ENCODE measurements around the gene AASDH.

AASDH gene

DNA sequence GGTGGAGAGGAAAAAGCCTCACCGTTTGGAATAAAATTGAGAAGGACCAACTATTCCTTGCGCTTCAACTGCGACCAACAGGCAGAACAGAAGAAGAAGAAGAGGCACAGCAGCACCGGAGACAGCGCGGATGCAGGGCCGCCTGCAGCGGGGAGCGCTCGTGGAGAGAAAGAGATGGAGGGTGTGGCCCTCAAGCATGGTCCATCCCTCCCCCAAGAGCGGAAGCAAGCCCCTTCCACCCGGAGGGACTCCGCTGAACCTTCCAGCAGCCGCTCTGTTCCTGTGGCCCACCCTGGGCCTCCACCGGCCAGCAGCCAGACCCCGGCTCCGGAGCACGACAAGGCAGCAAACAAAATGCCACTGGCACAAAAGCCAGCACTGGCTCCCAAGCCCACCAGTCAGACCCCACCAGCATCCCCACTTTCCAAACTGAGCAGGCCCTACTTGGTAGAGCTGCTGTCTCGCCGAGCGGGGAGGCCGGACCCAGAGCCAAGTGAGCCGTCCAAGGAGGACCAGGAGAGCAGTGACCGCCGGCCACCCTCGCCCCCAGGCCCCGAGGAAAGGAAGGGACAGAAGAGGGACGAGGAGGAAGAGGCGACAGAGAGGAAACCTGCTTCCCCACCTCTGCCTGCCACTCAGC lies 71.2 kb downstream of the AASDH start:
- DNase-seq, result no peak

DNA sequence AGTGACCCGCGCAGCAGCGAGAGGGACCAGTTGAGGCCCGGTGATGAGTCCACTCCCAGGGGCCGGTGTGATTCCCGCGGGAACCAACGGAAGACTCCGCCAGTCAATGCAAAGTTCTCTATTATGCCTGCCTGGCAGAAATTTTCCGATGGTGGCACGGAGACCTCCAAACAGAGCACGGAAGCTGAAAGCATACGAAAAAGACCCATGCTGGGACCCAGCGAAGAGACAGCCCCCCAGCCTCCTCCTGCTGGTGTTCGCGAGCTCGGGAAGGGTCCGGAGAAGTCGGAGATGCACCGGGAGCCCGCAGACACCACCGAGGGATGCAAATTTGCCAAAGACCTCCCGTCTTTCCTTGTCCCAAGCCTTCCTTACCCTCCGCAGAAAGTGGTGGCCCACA lies 71.7 kb downstream of the AASDH start:
- no peak for DNase-seq

DNA sequence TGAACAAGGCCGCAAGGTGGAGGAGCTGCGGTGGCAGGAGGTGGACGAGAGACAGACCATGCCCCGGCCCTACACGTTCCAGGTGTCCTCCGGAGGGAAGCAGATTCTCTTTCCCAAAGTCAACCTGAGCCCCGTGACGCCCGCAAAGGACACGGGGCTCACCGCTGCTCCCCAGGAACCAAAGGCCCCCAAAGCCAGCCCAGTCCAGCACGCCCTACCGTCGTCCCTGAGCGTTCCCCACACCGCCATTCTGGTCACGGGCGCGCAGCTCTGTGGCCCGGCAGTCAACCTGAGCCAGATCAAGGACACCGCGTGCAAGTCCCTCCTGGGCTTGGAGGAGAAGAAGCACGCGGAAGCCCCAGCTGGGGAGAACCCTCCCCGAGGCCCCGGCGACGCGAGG lies 72.2 kb downstream of the AASDH start:
- DNase-seq, result no peak

DNA sequence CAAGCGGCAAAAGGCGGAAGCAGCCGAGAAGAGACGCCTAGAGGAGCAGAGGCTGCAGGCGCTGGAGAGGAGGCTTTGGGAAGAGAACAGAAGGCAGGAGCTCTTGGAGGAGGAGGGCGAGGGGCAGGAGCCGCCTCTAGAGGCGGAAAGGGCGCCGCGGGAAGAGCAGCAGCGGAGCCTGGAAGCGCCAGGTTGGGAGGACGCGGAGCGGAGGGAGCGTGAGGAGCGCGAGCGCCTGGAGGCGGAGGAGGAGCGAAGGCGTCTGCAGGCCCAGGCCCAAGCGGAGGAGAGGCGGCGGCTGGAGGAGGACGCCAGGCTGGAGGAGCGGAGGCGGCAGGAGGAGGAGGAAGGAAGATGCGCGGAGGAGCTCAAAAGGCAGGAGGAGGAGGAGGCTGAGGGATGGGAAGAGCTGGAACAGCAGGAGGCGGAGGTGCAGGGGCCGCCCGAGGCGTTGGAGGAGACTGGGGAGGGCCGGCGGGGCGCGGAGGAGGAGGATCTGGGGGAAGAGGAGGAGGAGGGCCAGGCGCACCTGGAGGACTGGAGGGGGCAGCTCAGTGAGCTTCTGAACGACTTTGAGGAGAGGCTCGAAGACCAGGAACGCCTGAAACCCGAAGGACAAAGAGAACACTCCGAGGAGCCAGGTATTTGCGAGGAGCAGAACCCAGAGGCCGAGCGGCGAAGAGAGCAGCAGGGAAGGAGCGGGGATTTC lies 72.9 kb downstream of the AASDH start:
- no peak for DNase-seq

DNA sequence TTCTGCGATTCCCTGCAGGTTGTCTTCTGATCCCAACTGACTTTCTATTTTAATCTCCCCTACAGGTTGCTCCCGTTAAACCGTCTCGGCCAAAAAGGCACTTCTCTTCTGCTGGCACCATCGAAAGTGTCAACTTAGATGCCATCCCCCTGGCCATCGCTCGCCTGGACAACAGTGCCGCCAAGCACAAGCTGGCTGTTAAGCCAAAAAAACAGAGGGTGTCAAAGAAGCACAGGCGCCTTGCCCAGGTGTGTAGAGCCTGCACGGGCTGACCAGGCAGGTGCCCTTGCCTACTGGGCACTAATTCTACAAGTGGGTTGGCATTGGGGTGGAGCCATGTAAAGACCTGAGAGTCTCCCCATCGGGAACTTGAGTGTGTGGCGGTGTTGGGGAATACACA lies 74.2 kb downstream of the AASDH start:
- no peak for DNase-seq

DNA sequence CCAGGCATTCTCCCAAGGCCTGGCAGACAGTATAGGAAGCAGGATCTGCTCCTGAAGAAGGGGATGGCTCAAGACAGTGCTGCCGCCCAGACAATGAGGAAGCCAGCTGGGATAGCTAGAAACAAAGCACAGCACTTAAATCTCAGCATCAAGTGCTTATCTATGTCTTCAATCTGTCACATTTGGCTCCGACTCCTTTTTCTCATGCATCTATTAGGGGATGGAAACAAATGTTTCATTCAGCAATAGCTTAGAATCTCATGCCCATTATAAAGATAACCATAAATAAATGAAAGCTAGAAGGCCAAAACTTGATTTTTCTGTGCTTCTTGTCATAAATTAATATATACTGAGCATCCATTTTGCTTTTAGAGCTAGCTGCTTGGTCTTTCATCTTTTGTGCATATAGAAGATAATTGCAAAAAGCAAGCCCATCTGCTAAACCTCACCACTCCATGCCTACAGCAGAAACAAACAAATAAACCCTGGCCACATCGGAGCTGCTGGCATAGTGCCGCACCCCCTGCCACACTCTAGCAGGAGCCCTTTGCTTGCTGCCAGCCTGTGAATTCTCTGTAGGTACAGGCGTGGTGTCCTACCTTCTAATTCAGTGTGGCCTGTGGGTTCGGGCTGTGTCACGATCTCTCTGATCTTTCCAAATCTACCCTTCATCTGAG lies 75.9 kb downstream of the AASDH start:
- DNase-seq, result no peak

DNA sequence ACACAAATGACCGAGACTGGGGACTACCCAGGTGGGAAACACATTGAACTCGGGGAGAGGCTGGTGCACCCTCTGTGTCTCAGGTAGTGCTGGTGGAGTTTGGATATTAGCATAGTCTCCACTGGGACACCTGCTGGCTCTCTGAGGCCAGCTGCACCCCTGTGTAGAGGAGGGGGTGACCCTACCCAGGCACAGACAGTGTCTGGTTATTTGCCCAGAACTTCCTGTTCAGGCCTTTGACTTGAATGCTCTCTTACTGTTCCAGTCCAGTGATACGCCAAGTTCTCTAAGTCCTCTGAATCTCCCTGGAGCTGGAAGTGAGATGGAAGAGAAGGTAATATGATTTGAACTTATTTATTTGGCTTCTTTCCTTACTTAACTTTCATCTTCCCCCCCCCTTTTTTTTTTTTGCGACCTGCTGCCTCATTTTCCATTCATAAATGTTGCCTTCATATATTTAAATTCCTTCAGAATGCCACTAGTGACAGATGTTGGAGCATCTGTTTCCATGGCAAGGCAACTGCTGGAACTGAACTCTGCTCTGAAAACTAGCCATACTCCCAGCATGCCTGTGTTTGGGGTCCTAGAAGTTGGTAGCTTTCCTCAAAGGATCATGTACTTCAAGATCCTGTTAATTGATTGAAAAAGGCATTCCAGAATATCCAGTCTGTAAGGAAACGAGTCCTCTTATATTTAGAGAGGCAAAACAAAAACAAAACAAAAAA lies 76.7 kb downstream of the AASDH start:
- DNase-seq, result no peak

DNA sequence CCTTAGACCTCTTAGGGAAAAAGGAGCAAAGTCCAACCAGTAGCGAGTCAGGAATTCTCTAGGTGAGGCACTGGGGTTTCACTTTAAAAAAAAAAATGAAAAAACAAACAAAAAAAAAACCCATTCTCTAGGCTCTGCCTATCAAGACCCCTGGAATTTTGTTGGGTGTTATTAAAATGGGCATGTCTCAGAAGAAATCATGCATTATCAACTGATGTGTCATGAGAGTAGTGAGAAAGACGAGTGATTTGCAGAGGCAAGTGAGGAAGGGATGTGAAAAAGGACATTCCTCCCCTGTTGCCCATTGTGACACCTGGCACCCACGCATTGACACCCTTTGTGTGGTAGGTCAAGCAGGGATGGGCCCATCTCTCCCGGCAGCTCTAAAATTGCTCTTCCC lies 78.9 kb downstream of the AASDH start:
- no peak for DNase-seq

DNA sequence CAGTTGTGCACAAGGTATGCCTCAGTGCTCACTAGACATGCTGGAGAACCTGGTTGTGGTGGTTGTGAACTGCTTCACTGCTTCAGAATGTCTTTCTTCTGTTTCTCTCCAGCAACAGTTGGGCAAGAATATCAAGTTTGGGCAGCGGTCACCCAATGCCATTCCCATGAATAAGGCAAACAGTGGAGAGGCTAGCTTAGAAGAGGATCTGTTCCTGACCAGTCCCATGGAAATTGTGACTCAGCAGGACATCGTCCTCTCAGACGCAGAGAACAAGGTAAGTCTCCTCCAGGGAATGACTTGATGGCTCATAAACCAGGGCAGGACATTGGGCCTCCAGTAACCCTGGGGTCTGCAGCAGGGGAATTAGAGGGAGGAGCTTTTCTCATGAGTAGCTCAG lies 79.9 kb downstream of the AASDH start:
- DNase-seq, result no peak

DNA sequence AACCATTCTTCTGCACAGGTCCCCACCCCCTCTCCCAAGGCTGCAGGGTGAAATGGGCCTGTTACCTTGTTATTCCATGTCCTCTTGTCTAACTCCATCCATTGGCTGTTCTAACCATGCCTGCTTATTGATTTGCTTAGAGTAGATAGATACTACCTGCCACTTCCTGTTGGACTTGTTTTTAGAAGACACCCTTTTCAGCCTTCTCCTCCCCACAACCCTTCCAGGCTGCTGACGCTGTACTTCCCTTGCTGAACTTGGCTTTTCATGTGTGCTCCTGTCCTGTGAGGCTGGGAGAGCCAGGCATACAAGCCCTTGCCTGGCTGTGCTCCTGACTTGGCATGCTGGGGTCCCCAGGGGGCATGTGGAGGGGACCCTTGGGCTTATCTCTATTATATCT lies 81.9 kb downstream of the AASDH start:
- DNase-seq, result no peak

DNA sequence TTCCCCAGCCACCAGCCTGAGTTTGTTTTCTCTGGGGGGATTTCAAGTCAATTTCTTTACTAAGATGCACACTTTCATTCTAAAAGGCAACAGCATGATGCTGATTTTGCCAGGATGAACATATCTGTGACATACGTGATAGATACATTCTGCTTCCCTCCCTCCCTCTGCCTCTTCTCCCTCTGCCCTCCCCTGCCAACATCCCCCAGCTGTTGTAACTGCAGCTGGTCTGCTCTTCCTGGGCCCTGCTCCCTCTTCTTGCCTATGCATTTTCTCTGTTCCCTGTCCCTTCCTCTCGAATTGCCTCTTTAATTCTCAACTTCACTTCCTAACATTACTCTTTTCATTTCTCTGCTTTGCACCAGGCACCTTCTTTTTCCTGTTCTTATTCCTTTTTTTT lies 83.4 kb downstream of the AASDH start:
- DNase-seq, result no peak

DNA sequence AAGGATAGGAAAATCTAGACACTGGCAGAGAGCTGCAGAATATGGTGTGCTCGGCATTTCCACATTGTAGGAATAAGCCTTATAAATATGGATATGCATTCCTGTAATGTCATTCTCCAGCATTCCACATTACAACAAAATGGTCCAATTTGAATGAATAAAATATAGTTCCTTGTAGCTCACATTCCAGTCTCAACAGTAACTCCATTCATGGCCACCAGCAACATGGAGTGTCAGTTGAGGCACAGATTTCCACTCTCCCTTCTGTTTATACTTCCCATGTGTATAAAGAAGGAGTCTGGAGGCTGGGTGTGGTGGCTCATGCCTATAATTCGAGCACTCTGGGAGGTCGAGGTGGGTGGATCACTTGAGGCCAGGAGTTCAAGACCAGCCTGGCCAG lies 84.5 kb downstream of the AASDH start:
- DNase-seq, result no peak

DNA sequence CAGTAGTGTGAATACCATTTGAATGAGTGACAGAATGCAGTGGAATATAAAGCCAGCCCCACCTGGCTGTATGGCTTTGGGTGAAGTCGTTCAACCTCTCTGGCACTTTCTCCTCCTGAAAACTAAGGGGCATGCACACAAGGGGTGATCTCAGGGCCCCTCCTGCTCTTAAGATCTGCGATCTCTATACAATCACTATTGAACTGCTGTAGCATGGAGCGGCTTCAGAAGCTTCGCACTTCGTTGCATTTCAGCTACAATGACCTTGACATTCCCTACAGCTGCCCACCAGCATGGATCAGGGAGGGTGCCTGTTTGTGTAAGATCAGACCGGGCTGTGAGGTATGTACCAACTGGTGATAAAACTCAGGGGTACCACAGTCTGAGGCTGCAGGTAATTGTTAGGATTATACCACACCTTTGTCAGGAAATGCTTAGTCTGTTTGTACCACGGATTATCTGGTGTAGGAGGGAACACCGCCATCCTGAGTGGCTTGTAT lies 85.2 kb downstream of the AASDH start:
- no peak for DNase-seq

DNA sequence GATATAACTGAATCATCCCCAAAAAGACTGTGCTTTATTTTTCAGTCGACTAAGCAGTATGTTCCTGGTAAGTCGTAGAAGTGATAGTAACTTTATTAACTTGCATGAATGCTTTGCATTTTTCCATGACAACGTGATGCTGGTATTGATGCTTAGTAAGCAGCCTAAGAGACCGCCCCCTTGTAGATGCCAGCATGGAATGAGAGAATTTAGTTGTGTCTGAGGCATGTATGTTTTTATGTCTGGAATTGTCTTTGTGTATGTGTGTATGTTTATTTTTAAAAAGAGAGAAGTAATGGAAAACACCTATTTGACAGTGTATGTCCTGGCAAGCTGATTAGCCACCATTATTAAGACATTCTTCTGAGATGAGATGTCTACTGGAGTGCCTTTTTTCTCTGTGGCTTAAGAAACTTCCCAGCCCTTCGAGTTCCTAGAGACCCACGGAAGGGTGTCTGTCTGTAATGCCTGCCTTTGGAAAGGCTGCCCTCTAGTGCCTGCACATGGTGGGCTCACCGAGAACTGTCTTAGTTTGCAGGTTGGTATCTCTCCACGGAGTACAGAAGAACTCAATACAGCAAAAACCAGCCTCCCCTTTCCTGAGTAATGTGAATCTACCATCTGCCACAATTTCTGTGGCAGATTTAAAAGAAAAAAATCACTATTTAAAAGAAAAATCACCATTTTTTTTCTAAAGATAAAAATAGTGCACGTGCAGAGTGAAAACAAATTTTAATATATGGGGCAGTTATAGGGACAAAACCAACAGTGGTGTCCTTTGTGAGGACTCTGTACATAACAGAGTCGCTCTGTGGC lies 85.9 kb downstream of the AASDH start:
- peak; percentile 41 for DNase-seq

DNA sequence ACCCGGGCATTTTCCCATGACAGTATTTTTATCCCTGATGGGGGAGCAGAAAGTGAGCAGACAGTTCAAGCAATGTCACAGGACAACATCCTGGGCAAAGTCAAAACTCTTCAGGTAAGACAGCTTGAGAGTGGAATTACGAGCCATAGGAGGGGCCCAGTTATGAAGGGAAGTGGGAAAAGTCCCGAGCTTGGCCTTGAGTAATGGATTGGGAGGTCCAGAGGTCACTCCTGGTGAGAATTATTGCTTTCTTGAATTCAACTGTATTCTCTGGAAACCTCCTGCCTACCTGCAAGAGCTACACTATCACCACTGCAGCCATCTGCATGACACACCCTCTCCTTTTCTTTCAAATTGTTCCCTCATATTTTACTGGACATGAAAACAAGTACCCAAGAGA lies 89.1 kb downstream of the AASDH start:
- DNase-seq, result no peak

DNA sequence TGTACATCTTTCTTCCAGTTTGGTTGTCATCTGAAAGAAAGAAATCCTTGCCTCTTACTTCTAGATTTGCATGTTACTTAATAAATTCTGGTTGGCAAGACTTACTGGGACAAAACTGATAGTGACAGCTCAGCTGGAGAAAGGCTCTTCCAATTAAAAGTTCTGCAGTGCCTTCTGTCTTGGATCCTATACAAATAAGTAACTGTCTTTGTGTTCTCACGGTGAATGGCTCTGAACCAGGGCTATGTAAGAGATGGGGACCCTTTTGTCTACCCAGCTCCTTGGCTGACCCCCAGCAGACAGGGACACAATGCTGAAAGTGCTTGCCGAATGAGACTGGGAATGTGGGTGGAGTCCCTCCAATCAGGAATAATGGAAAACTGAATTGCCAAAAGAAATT lies 89.5 kb downstream of the AASDH start:
- no peak for DNase-seq

DNA sequence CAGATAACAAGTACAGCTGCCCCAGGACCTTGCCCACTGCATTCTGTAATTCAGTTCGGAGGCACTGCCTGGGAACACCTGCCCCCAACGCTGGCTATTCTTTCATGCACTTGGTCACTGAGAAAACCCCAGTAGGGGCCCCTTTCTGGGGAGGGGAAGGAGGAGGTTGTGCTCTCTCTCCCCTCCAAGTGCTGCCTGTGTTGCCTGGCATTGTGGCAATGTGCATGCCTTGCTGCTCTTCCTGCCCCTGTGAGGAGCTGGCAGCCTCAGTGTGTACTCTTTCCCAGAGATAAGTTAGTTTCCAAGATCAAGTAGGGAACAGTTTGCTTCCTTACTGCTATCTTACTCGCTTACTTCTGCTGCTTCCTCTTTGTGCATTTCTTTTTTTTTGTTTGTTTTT lies 90.8 kb downstream of the AASDH start:
- DNase-seq, result no peak

DNA sequence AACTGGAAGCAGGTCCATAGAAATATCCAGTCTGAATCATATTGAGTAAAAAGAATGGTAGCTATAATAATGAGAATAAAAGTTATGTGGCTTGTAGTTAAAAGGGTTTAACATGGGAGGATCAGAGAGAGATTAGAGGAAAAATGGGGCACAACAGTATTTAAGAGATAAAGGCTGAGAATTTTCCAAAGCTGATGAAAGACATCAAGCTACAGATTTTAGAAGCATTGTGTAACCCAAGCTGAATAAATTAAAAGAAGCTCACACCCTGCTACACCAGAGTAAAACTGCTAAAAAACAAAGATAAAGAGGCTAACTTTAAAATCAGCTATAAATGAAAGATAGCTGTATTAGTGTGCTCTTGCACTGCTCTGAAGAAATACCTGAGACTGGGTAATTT lies 94.2 kb downstream of the AASDH start:
- no peak for DNase-seq

DNA sequence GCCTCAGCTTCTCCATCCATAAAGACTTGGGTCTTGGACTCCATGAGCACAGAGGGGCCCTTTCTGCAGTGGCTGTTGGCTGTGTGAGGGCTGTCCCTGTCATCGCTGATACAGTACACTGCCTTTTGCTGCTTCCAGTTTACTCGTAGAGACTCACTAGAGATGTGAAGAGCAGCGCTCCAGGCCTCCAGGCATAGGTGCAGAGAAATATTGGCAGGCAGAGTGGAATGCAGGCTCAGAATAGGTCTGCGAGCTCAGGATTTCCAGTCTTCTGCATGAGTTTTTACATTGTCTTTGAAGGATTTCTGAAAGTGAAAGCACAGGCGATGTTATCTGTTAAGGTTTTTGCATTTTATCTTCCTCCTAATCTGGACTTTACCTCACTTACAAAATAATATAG lies 97.4 kb downstream of the AASDH start:
- DNase-seq, result no peak

DNA sequence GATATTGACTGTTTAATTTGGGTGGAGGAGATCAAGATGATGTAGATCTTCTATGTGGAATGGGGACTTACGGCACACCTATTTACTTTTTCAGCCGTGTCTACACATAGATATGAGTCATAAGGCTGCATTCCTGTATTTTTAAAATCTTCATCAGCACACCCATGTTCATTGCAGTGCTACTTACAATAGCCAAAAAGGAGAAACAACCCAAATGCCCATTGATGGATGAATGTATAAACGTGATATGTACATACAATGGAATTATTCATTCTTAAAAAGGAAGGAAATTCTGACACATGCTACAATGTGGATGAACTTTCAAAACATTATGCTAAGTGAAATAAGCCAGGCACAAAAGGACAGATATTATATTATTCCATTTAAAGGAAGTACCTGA lies 98.6 kb downstream of the AASDH start:
- no peak for DNase-seq
